OCI-LY7 (cell line): ENCODE data around the gene TMEM30B.

Experiments
- EZH2phosphoT487 ChIP-seq: fragments of 200-600 bp; sonication (generic); IDR thresholded peaks from 2 replicates; pipeline ENCODE4 v1.6.1; 2018; ENCODE audit warnings: low read depth, borderline replicate concordance, mild to moderate bottlenecking, mixed run types, antibody characterized with exemption, low read length, moderate library complexity, mixed read lengths
- TF ChIP-seq, protein P1 (sequence below): fragments of 200-600 bp; sonication (generic); conservative IDR thresholded peaks from 2 replicates; pipeline ENCODE4 v1.5.1; 2014; ENCODE audit warnings: mild to moderate bottlenecking, antibody characterized with exemption, low read length, moderate library complexity, mixed read lengths

DNA sequence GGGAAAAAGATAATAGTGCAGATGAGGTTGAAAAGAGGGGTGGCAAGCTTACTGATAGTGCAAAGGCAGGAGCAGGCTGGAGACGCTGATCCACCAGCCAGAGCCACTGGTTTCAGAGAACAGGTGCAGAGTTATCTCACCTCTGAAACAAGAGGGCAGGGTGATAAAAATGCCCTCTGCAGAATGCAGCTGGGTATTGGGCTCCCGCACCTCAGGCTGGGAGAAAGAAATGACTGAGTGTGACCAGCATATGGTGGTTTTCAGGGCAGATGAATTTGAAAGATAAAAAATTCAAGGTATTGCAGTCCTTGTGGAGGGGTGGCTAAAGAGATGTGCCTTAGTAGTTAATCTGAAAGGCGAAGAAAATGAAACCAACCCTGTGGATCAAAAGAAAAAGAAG is 2.9 kb upstream of the TMEM30B start:
- no peak for TF ChIP-seq EZH2phosphoT487
- TF ChIP-seq, protein P1, sequence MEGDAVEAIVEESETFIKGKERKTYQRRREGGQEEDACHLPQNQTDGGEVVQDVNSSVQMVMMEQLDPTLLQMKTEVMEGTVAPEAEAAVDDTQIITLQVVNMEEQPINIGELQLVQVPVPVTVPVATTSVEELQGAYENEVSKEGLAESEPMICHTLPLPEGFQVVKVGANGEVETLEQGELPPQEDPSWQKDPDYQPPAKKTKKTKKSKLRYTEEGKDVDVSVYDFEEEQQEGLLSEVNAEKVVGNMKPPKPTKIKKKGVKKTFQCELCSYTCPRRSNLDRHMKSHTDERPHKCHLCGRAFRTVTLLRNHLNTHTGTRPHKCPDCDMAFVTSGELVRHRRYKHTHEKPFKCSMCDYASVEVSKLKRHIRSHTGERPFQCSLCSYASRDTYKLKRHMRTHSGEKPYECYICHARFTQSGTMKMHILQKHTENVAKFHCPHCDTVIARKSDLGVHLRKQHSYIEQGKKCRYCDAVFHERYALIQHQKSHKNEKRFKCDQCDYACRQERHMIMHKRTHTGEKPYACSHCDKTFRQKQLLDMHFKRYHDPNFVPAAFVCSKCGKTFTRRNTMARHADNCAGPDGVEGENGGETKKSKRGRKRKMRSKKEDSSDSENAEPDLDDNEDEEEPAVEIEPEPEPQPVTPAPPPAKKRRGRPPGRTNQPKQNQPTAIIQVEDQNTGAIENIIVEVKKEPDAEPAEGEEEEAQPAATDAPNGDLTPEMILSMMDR: no peak
